SKM-1 treated with dmso at 0.1 percent for 144 hours (cell line): ENCODE data around the gene NPSR1.
"Not testable (repeated sequence)": the region's sequence is repeated elsewhere in the genome, so short reads cannot be mapped to it uniquely, and the experiment has no call there.

Source experiments
- DNase-seq: peaks from one replicate; lab custom pipeline; 2025; ENCODE audit not compliant: unreplicated experiment; lab: John Stamatoyannopoulos, UW

Gene NPSR1

GRCh38 chr7:34835901-34836600, 178.0 kb downstream of the NPSR1 start:
- DNase-seq: no peak

- no peak for DNase-seq
Measured at GRCh38 chr7:34837316-34837715, 179.3 kb downstream of the NPSR1 start.

- no peak for DNase-seq
Measured at GRCh38 chr7:34837801-34838201, 179.8 kb downstream of the NPSR1 start.

GRCh38 chr7:34838329-34838728, 180.3 kb downstream of the NPSR1 start:
- no peak for DNase-seq

GRCh38 chr7:34839645-34840044, 181.6 kb downstream of the NPSR1 start:
- no peak for DNase-seq

- no peak for DNase-seq
Measured at GRCh38 chr7:34840176-34840785, 182.3 kb downstream of the NPSR1 start.

- DNase-seq: no peak
Measured at GRCh38 chr7:34841326-34841725, 183.3 kb downstream of the NPSR1 start.

GRCh38 chr7:34842782-34843181, 184.8 kb downstream of the NPSR1 start:
- no peak for DNase-seq

- no peak for DNase-seq
Measured at GRCh38 chr7:34844406-34844805, 186.4 kb downstream of the NPSR1 start.

- DNase-seq: no peak
Measured at GRCh38 chr7:34844936-34845665, 187.1 kb downstream of the NPSR1 start.

GRCh38 chr7:34845666-34846361, 187.8 kb downstream of the NPSR1 start:
- no peak for DNase-seq

- DNase-seq: no peak
Measured at GRCh38 chr7:34846976-34847375, 189.0 kb downstream of the NPSR1 start.

- DNase-seq: no peak
Measured at GRCh38 chr7:34848670-34849069, 190.7 kb downstream of the NPSR1 start.

GRCh38 chr7:34849163-34849960, 191.3 kb downstream of the NPSR1 start:
- DNase-seq: no peak

- DNase-seq: no peak
Measured at GRCh38 chr7:34849986-34850385, 192.0 kb downstream of the NPSR1 start.

- DNase-seq: no peak
Measured at GRCh38 chr7:34850681-34851080, 192.7 kb downstream of the NPSR1 start.

- DNase-seq: no peak
Measured at GRCh38 chr7:34851431-34851830, 193.4 kb downstream of the NPSR1 start.

- not testable (repeated sequence) for DNase-seq
Measured at GRCh38 chr7:34858444-34858843, 200.4 kb downstream of the NPSR1 start.

- not testable (repeated sequence) for DNase-seq
Measured at GRCh38 chr7:34859281-34859680, 201.3 kb downstream of the NPSR1 start.

- DNase-seq: not testable (repeated sequence)
Measured at GRCh38 chr7:34866222-34866621, 208.2 kb downstream of the NPSR1 start.

GRCh38 chr7:34867341-34867740, 209.3 kb downstream of the NPSR1 start:
- DNase-seq: not testable (repeated sequence)
